MCF 10A (cell line): ENCODE results near the gene OSBPL9. TPM values are rescaled to one million over a fixed set of nuclear protein-coding genes. Genes with fewer than 3 reads are reported as not detected.
A peak's percentile ranks its signal among the peaks of the same experiment; 100 is the strongest.

Source experiments
- BruUV-seq: library from RNA; stranded (reverse); fragments of 400-500 nt; replicated peaks from 2 replicates; lab custom pipeline; 2021; lab: Mats Ljungman, UMichigan
- CTCF ChIA-PET: fragments of 300-600 bp; sonication (Branson Sonifier 250); formaldehyde crosslinking; extraction: SDS; loops from one replicate; lab custom pipeline; 2021; ENCODE audit warnings: antibody characterized with exemption, inconsistent platforms; lab: Yijun Ruan, JAX
- POLR2A ChIA-PET: fragments of 300-600, 350-650 bp; sonication (Branson Sonifier 250); formaldehyde crosslinking; extraction: SDS; loops from one replicate; lab custom pipeline; 2020; ENCODE audit warnings: antibody characterized with exemption, inconsistent platforms; lab: Yijun Ruan, JAX
- DNase-seq: peaks from one replicate; pipeline ENCODE4 v3.0.0-alpha.2; 2018; ENCODE audit not compliant: unreplicated experiment
- H3K27ac Mint-ChIP-seq: one replicate; pipeline ENCODE4 v1.8.0; 2022; ENCODE audit warnings: mild to moderate bottlenecking, low read depth, mixed read lengths; ENCODE audit not compliant: unreplicated experiment
- H3K27me3 Mint-ChIP-seq: one replicate; pipeline ENCODE4 v1.8.0; 2022; ENCODE audit warnings: mixed read lengths; ENCODE audit not compliant: insufficient read depth, unreplicated experiment
- H3K36me3 Mint-ChIP-seq: one replicate; pipeline ENCODE4 v1.8.0; 2022; ENCODE audit warnings: mild to moderate bottlenecking, moderate library complexity, mixed read lengths; ENCODE audit not compliant: insufficient read depth, unreplicated experiment
- H3K4me1 Mint-ChIP-seq: one replicate; pipeline ENCODE4 v1.8.0; 2022; ENCODE audit warnings: mixed read lengths; ENCODE audit not compliant: insufficient read depth, unreplicated experiment
- H3K4me3 Mint-ChIP-seq: one replicate; pipeline ENCODE4 v1.8.0; 2022; ENCODE audit warnings: mild to moderate bottlenecking, moderate library complexity, mixed read lengths; ENCODE audit not compliant: unreplicated experiment
- H3K9me3 Mint-ChIP-seq: one replicate; pipeline ENCODE4 v1.8.0; 2022; ENCODE audit warnings: mixed read lengths; ENCODE audit not compliant: unreplicated experiment
- CTCF ChIP-seq: fragments of 200-600 bp; IDR thresholded peaks from one replicate; pipeline ENCODE4 v1.8.0; 2022; ENCODE audit warnings: antibody characterized with exemption, mild to moderate bottlenecking; ENCODE audit not compliant: unreplicated experiment
- intact Hi-C: fragments of 100-400 bp; cut with micrococcal nuclease; formaldehyde crosslinking; loops from 2 replicates; pipeline ENCODE4 v1.14.1; 2022
- total RNA-seq: library from RNA; stranded (reverse); gene quantifications from 2 replicates; pipeline ENCODE4 v1.2.3, GENCODE V29; 2022

Gene OSBPL9
- total RNA-seq, 1 experiment from 2014 or later, result 51.7 TPM

DNA sequence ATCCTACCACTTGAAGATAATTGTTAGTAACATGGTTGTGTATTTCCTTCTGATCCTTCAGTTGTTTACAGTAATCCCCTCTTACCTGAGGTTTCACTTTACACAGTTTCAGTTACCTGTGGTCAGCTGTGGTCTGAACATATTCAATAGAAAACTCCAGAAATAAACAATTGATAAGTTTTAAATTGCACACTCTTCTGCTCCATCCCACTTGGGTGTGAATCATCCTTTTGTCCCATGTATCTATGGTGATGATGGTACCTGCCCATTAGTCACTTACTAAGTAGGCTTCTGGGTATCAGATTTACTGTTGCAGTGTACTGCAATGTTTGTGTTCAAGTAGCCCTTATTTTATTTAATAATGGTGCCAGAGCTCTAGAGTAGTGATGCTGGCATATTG lies 62.5 kb downstream of the OSBPL9 start:
- Mint-ChIP-seq H3K4me3 (no peak overlapping the region), H3K27ac (no peak overlapping the region)
- intact Hi-C loops, result no loop called here

DNA sequence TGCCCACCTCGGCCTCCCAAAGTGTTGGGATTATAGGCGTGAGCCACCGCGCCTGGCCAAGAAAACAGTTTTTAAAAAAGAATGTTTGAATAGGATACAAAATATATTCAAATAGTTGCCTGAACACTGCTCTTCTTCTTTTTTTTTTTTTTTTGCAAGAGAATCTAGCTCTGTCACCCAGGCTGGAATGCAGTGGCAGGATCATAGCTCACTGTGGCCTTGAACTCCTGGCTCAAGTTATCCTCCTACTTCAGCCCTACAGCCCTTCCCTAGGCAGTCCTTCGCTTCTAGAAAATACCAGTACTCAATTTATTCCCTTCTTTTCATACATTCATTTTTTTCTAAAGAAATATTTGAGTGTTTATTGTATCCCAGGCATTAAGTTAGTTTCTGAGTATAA lies 67.9 kb downstream of the OSBPL9 start:
- POLR2A ChIA-PET, result interaction anchor here (0.6 kb wide), 1 partner anchor 9 kb away, joined by 5 read pairs; no protein-coding TSS in a partner anchor
- BruUV-seq, result no TSS peak

More for the DNA sequence above, 62.5 kb downstream of the OSBPL9 start:
- Mint-ChIP-seq H3K27me3 (no peaks in the 10 kb centered on the region), H3K4me1 (peaks cover 7% of the 10 kb centered on the region), H3K36me3 (no peaks in the 10 kb centered on the region), H3K9me3 (no peaks in the 10 kb centered on the region)
- no peak for TF ChIP-seq CTCF
- DNase-seq, result peak; percentile 41
- CTCF ChIA-PET, result no interaction called here
- POLR2A ChIA-PET, result no interaction called here
- BruUV-seq, result no TSS peak

GRCh38 chr1:51686450-51686849 lies 69.6 kb downstream of the OSBPL9 start:
- no peak for TF ChIP-seq CTCF
- Mint-ChIP-seq H3K36me3 (no peaks in the 10 kb centered on the region), H3K27ac (peak overlapping the region; percentile 3), H3K4me1 (peaks cover 35% of the 10 kb centered on the region), H3K9me3 (no peaks in the 10 kb centered on the region), H3K27me3 (no peaks in the 10 kb centered on the region), H3K4me3 (no peak overlapping the region)
- BruUV-seq, result no TSS peak
- intact Hi-C loops, result no loop called here
- CTCF ChIA-PET, result no interaction called here
- POLR2A ChIA-PET, result interaction anchor here (0.6 to 6.5 kb wide), 3 partner anchors 25 to 60 kb away, joined by 3 to 92 read pairs (median 3); no protein-coding TSS in a partner anchor
- DNase-seq, result peak; percentile 73

More for the DNA sequence above, 67.9 kb downstream of the OSBPL9 start:
- Mint-ChIP-seq H3K4me3 (no peak overlapping the region), H3K9me3 (no peaks in the 10 kb centered on the region), H3K27me3 (no peaks in the 10 kb centered on the region), H3K36me3 (no peaks in the 10 kb centered on the region), H3K27ac (no peak overlapping the region), H3K4me1 (peaks cover 28% of the 10 kb centered on the region)
- intact Hi-C loops, result no loop called here
- no peak for DNase-seq
- no peak for TF ChIP-seq CTCF
- CTCF ChIA-PET, result interaction anchor here (0.6 kb wide), 2 partner anchors 236 to 354 kb away, joined by 3 to 4 read pairs; no protein-coding TSS in a partner anchor

- POLR2A ChIA-PET, result interaction anchor here (0.8 to 6.5 kb wide), 13 partner anchors 11 to 68 kb away, joined by 3 to 92 read pairs (median 5); no protein-coding TSS in a partner anchor
- no peak overlapping the region for H3K4me3 Mint-ChIP-seq
- DNase-seq, result no peak
- peaks cover 6% of the 10 kb centered on the region for H3K36me3 Mint-ChIP-seq
- intact Hi-C loops, result no loop called here
- no TSS peak for BruUV-seq
- CTCF ChIA-PET, result interaction anchor here (0.5 to 1.5 kb wide), 3 partner anchors 33 to 61 kb away, joined by 3 to 6 read pairs (median 3); no protein-coding TSS in a partner anchor
- peak overlapping the region; percentile 68 for H3K27ac Mint-ChIP-seq
- H3K4me1 Mint-ChIP-seq, result peaks cover 51% of the 10 kb centered on the region
- H3K27me3 Mint-ChIP-seq, result no peaks in the 10 kb centered on the region
- TF ChIP-seq CTCF, result no peak
- no peaks in the 10 kb centered on the region for H3K9me3 Mint-ChIP-seq
Observed at GRCh38 chr1:51689075-51689440, 72.2 kb downstream of the OSBPL9 start.
